Stimulated activated CD4-positive, alpha-beta T cell treated with anti-CD3 and anti-CD28 coated beads, TNF-alpha, amount 100 ng/mL, for 4 hours (primary cell): ENCODE results near the gene AOPEP.

Experiments
- DNase-seq, 3 experiments: peaks; one replicate each; pipeline ENCODE4 v3.0.0-alpha.2; 2020; ENCODE audit warnings: low read depth in 3 of 3

The AOPEP gene

DNA sequence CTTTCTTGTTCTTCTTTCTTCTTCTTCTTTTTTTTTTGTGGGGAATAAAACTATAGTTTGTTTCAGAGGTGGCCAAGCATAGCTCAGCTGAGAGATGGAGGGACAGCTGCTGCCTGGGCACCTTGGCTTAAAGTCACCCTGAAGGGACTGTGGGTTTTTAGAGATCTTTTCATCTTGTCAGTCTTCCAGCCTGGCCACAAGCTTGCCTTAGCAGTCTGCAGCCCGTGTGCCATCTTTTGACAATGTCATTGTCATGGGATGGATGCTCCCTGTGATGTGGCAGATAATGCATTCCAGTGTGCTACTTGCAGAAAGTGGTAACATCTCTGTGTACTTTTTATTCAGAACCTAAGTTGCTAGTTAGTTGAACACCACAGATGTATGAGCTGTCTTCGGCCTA, 310.2 kb downstream of the AOPEP start:
- DNase-seq = no peak

DNA sequence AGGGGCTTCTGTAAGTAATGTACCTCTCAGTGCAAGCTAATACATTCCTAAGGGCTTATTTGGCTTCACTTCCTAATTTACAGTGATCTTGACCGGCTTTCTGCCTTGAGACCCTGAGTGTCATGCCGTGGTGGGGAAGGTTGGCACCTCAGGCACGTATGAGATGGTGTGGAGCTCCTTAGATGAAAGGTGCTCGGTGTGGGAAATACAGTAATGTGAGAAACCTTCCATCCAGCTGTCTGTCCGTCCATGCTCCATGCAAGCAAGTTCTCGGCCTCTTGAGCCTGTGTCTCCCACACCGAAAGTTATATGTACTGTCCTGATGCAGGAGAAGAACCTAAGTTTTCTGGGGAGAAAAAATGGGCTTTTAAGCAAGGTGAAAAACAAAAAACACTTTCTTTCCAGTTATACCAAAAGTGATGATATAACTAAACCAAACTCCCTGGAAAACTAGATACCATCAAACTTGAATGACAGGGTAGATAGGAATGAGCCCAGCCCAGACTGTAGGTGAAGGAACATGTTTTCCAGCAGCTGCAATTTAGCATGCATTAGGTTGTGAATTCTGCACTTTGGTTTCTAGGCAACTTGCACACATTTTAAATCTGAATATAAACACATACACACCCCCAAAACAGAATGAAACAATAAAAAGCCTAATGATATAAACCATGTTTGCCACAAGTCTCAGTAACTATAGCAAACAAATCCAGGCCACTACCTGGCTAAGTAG, 311.5 kb downstream of the AOPEP start:
- DNase-seq = no peak

DNA sequence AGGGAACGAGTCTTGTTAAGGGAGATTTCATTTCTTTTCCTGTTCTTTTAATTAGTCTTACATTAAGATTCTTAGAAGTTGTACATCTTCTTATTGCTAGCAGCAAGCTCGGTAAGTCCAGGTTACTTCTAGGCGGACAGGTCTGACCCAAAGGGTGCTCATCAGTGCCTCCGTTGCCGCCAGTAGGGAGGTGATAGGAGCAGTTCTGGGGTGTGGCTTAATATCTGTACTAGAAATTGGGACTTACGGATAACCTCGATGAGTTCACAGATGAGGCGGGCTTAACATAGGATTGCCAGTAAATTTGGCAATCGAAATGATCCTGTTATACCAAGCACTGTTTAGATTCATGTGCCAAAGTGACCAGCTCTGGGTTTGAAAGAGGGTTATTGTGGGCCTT, 312.2 kb downstream of the AOPEP start:
- DNase-seq = no peak

DNA sequence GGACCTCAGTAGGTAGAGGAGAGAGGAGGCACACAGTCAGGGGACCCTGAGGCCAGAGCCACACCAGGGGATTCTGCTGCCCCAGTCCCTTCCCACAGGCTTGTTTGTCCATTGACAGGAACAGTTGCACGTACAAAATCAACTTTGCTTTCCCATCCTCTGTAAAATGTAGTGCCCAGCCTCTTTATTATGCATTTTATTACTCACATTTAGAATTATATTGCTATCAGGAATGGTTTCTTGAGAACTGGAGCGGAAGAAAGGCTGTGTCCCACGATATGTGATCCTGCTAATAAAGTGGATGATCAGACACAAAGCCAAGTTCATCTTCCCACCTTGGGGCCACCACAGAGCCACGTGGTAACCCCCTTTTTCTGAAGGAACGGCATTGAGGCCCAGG, 313.6 kb downstream of the AOPEP start:
- DNase-seq = no peak

DNA sequence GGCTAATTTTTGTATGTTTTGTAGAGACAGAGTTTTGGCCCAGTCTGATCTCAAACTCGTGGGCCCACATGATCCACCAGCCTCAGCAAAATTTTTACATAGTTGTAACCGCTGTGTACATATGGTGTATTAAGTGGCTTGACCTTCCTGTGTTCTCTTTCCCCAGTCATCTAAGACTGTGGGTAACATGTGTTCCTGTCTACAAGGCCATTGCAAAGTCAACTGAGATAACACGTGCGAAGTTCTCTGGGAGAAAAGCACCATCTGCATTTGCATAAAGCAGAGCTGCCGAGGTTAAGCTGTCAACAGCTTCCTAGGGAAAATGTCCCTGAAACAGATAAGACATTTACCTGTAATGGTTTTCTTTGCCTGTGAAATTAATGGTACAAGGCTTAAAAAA, 317.3 kb downstream of the AOPEP start:
- DNase-seq = no peak

DNA sequence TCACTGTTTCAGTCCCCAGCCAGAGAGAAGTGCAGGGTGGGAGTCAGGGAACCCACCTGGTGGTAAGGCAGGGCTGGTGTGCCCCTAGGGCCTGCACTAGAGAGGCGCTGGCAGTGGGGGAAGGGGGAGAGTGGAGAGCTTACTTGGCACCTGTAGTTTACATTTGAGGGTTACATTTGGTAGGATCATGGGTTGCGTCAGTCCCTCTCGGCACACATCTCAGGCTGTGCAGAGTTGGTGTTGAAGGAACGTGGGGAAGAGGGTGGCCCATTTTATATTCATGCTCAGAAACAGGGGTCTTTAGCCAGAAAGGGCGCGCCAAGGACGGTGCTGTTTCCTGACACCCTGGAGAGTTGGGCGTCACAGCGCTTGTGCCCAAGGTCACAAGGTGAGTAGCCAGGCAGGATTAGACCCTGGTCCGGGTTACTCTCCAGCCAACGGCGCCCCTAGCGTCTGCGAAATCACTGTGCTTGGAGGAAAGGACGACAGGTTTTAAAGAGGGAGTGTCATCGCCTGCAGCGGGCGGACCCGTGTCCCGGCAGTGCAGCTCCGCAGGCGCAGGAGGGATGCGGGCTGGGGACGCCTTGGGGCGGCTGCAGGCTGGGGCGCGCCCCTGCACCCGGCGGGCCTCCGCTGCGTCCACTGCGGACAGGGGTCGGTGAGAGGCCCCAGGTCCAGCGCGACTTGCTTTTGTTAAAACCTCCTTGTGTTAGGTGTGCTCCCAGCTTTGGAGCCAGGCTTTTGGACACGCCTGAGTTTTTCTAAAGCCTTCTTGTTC, 318.4 kb downstream of the AOPEP start:
- no peak for DNase-seq

DNA sequence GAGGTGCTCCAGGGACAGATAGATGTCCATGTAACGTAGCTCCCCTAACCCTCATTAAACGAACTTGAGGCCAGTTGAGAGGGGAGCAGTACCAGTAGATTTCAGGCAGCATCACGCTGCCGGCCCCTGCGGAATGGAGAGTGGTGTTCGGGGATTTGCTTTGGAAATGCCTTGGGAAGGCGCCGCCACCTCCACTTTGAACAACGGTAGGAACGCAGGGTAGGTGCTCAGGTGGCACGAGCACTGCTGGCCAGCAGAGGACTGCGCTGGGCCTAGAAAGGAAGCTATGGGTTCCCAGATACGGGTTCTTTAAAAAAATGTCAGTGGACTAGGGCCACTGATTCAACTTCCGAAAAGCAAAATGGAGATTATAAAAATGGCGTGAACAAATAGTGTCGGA, 319.3 kb downstream of the AOPEP start:
- DNase-seq = no peak

DNA sequence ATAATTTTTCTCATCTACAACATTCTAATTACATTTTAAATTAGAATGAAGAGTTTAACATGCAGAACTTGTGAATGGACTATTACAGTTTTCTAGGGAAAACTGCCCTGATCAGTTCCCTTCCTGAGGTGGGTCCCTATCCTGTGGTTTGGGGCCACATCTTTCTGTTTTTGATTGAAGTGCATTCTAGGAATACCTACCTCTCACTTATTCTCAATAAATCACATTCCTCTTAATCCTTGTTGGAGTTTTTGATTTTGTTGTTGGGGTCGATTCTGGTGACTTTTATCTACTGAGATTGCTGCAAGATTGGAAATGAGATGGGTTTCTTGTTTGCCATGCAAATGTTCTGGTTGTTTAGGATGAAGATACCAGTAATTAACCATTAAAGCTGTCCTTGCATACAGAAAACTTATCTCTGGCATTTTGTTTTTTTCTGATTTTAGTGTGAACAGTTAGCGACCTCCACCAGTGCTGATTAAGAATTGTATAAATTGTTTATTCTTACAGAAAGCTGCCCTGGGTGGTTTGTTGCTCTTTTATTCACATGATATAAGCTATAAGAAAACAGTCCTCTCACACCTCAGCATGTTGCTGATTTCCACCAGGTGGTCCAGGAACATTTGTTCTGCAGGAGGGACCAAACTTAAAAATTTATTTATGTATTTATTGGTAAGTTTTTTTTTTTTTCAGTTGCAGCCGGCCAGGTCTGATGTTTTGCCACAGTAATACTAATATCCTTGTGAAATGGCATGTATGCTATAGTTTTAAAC, 321.1 kb downstream of the AOPEP start:
- DNase-seq = no peak

DNA sequence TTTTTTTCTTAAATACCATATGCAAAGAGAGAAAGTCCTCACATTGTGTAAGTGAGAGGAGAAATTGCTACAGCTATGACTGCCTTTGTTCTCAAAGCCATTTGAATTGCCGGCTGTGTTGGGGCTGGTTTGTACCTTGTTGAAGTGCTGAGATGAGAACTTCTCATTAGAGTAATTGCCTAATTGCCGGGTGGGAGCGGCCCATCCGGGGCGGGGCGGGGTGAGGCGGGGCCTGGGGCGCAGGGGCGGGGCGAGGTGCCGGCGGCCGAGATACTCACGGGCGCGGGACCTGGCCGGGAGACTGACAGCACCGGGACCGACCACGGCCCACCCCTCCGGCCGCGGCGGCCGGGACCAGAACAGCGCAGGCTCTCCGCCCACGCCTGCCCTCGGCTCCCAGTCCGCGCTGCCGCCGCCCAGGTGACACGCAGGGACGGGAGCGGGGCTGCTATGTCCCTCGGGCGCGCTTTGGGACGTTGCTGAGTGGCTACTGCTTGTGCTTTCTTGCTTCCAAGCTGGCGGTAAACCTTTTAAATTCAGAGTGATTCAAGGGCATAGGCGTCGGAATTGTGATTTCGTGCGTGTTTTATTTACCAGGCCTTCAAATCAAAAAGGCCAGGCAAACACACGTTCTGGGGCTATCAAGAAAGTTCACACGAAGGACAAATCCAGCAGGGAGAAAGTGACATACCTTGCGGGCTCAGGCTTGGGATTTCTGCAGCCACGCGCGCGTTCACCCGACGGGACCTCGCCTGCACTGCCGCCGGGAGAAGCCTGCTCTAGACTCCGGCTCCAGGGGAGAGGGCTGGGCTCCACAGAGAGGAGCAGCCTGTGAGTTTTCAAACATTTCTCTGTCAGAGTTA, 322.0 kb downstream of the AOPEP start:
- DNase-seq = peak; percentile 12 to 48 (median 34)

DNA sequence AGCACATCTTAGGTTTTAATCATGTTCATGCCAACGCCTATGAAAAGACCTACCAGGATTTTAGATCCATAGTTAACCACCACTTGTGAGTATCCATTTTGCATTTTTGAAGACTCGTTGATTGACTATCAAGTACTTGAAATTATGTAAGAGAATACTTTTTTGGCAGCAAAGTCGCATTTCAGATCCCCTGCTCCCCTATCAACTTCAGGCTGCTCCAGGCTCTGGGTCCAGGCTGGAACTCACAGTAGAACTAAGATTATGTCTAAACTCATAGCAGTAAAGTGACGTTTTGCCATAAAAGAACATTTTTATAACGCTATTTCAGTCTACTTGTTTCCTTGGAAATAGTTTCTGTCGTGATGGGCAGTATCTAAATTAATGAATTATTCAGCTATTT, 323.3 kb downstream of the AOPEP start:
- DNase-seq = no peak

DNA sequence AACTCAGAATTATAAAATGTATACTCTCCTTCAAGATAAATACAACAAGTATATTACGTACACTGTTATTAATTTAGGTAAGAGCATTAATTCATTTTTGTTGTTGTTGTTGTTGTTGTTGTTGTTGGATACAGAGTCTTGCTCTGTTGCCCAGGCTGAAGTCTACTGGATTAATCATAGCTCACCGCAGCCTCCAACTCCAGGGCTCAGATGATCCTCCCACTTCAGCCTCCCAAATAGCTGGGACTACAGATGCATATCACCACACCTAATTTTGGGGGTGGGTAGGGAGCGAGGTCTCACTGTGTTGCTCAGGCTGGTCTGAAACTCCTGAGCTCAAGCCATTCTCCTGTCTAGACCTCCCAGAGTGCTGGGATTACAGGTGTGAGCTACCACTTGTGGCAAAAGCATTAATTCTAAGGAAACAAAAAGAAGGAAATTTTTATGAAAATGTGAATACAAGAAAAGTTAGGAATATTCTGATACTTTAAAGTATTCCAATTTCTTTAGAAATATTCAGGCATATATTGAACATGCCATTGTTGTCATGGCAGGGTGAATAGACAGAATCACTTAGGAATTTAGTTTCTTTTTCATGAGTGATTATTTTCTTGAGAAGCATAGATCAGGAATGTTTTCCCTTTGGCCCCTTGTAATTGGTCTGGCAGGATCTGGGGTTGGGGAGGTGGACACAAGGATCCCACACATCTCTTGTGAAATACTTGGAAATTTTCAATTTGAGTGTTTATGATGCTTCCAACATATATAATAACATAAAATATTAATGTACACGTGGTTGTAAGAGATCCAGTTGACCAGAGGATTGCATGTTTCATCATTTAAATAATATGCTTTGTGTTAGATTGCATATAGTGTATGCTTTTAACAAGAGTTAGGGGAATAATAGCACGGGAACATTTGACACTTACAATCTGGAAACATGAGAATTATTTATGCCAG, 327.4 kb downstream of the AOPEP start:
- no peak for DNase-seq

DNA sequence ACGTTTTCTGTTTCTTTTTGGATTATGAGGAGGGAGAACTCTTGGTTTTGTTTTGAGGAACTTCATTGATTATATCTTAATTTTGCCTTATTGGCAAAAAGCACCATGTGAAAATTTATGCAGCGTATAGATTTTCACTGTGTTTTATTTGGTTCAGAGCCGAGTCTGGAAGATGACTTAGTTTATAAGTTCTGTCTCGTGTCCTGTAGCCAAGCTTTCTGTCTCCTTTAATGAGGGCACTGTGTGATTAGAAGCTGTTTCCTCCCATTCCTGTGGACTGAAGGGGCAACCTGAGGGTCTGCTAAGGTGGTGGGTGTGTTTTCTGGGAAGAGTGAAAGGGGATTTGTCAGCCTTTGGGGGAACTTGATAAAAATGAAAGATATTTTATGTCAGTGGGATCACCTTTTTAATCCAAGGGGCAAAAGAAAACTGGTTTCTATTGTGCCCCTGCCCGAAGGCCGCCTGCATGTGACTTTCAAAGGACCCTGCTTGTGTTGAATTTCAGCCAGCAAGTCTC, 328.9 kb downstream of the AOPEP start:
- DNase-seq = no peak

DNA sequence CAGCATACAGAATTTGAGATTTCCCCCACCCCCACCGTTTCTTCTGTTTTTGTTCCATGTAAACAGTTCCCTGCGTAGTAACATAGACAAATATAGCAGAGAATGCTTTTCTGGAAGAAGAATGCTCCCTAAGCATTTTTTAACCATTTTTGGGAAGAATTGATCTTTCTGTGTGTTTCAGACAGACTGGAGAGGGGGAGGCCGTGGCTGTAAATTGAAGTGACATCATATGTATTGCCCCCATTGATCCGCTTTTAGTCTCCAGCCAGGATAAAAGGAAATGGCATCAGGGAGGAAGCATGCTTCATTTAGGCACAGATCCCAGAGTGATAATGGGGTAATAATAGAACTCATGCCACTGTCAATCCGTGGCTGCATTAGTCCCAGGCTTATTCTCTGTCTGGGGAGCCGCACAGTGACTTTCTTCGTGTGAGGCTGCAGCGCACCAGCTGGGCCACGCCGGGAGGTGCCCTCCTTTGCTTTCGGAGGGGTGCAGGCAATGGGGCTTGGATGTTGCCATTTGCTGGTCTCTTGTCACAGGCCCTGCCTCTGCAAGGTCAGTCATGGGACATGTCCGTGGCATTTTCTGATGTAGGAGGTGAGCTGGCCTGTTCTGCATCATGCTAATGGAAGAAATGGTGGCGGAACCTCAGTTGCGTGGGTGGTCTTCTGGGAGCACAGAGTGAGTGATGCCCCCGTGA, 329.5 kb downstream of the AOPEP start:
- no peak for DNase-seq

DNA sequence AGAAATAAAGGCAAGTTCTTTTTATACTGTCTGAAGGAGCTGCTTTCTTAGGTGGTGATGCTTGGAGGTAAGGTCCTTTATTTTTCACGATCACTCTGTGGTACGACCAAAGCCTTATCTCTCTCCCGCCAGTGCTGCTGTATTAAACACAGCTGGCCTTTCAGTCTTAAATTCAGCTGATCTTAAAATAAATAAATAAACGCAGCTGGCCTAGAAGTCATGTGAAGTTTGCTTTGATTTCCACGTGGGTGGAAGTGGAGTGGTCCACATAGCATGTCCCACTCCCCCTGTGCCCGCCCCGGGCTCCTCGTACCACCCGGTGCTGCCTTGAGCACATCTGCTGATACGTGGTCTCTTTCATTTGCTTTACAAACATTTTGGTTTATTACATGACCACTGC, 330.6 kb downstream of the AOPEP start:
- no peak for DNase-seq

DNA sequence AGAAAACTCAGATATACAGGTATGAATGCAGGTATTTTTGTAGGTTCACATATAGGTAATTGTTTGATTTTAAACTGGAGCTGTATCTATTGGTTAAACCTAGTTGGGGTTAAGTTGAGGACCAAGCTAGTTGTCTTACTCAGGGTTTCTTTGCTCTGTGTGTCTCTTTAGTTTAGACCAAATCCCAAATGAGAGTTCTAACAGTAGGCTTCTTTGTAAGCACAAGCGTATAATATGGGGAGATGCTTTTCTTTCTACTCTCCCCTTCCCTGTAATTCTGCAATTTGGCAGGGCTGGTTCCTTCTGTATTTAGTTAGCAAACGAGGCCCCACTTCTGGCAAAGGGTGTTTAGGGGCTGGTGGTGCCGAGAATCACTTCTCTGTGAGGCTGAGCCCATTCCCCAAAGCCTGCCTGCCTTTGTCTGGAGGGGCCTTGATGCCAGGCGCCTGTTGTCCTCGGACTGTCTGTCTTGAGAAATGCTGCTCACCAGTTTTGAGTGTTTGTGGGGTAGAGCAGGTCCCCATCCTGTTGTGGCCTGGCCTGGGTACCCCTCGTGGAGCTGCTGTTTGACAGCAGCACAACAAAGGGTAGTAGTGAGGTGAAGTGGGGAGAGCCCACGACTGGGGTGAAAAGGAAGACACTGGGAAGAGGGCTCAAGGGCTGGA, 331.8 kb downstream of the AOPEP start:
- no peak for DNase-seq

DNA sequence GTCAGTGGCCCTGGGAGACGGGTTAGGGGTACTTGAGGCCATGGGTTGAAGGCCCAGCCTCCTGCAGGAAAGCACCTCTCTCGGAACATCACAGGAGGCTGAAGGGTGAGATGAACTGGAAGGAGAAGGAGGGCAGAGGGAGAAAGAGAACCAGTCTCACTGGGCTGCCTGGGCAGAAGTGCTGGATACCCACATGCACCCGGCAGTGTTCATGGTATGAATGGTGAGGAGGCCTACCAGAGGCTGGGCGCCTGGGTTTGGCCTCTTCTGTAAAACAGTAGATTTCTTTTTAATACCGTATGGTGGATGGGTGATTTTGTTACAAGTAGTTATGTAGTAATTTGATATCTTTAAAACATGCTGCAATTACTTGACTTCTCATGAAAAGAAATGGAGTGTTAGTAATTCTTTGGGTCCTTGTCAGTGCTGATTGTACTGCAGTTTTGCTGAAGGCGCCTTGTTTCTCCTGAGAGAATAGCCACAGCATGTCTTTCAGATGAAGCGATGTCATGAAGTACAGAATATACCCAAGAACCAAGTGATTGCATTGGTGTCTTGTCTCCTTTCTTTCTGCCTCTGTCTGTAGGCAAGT, 332.4 kb downstream of the AOPEP start:
- no peak for DNase-seq

DNA sequence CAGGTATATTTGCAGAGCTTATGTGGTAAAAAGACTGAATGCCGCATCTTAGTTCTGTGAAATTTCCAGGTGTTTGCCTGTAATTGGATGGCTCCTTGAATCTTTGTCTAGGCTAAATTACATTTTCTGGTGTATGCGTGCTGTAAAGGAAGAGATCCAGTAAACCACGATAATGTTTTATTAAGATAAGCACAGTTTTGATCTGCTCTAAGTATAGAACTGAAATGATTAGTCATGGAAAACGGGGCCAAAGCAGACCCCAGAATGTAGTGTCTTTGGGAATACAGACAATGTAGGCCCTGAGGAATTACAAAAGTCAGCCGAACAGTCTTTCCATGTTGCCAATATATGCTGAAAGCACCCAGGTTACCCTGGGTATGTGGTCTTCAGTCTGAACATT, 333.7 kb downstream of the AOPEP start:
- DNase-seq = no peak

DNA sequence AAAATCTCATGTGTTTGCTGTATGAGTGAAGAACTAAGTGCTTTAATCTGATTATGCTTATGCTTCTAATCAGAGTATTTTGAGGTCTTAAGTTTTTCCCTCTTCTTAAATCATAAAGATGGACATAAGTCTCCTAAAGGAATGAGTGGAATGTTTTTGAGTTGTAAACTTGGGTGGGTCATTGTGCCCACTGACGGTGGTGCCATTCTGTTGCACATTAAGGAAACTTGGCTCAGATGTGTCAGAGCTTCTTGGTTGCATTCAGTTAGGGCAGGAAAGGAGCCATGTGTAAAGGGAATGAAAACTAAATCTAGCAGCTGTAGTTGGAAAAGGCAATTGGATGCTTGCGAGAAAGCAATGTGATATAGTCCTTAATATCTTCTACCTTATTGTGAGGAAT, 334.4 kb downstream of the AOPEP start:
- no peak for DNase-seq
